Brain microvascular endothelial cell (primary cell): Measurements from ENCODE around the gene SENP6.

ENCODE experiments used
- DNase-seq: peaks from one replicate; pipeline ENCODE4 v3.0.0-alpha.2; 2020
- H3K27ac ChIP-seq: fragments of 250-450 bp; sonication (Bioruptor Pico); 2 replicates; pipeline ENCODE4 v1.5.1; 2020; ENCODE audit warnings: mild to moderate bottlenecking, moderate library complexity
- H3K27me3 ChIP-seq: fragments of 250-450 bp; sonication (Bioruptor Pico); replicated peaks from 2 replicates; pipeline ENCODE4 v1.5.1; 2020; ENCODE audit warnings: mild to moderate bottlenecking
- H3K36me3 ChIP-seq: fragments of 250-450 bp; sonication (Bioruptor Pico); replicated peaks from 2 replicates; pipeline ENCODE4 v1.5.1; 2020; ENCODE audit warnings: mild to moderate bottlenecking
- H3K4me3 ChIP-seq: 2 replicates; pipeline ENCODE4 v1.5.1; 2011; ENCODE audit warnings: low read depth, mild to moderate bottlenecking, control low read depth, low read length, moderate library complexity
- CTCF ChIP-seq: IDR thresholded peaks from 2 replicates; pipeline ENCODE4 v1.5.1; 2011; ENCODE audit warnings: low read depth, mild to moderate bottlenecking, moderate library complexity, low read length, control low read depth, inconsistent platforms; ENCODE audit errors: missing control alignments
- in situ Hi-C: cut with HindIII; loops from 2 replicates; pipeline ENCODE4 v1.10.0; 2017; ENCODE audit warnings: low sequenced_read_pairs, low pct_ligation_motif_present

SENP6 gene

GRCh38 chr6:75759207-75759606 lies 157.5 kb downstream of the SENP6 start:
- in situ Hi-C loops = no loop called here
- no peaks in the 10 kb centered on the region for H3K36me3 ChIP-seq
- no peak overlapping the region for H3K4me3 ChIP-seq
- H3K27ac ChIP-seq = no peak overlapping the region
- no peak for DNase-seq
- no peak for TF ChIP-seq CTCF
- no peaks in the 10 kb centered on the region for H3K27me3 ChIP-seq

- in situ Hi-C loops = no loop called here
- no peaks in the 10 kb centered on the region for H3K36me3 ChIP-seq
- no peak overlapping the region for H3K27ac ChIP-seq
- TF ChIP-seq CTCF = no peak
- no peak overlapping the region for H3K4me3 ChIP-seq
- DNase-seq = no peak
- no peaks in the 10 kb centered on the region for H3K27me3 ChIP-seq
These were observed 158.6 kb downstream of the SENP6 start for GRCh38 chr6:75760320-75760719.

GRCh38 chr6:75761489-75761888 lies 159.8 kb downstream of the SENP6 start:
- in situ Hi-C loops = no loop called here
- H3K27ac ChIP-seq = no peak overlapping the region
- no peak overlapping the region for H3K4me3 ChIP-seq
- TF ChIP-seq CTCF = no peak
- DNase-seq = no peak
- H3K27me3 ChIP-seq = no peaks in the 10 kb centered on the region
- H3K36me3 ChIP-seq = no peaks in the 10 kb centered on the region

- TF ChIP-seq CTCF = no peak
- Histone ChIP-seq H3K27me3 (no peaks in the 10 kb centered on the region), H3K4me3 (no peak overlapping the region), H3K36me3 (no peaks in the 10 kb centered on the region), H3K27ac (no peak overlapping the region)
- in situ Hi-C loops = no loop called here
- DNase-seq = no peak
These were observed 160.4 kb downstream of the SENP6 start for GRCh38 chr6:75762063-75762462.

GRCh38 chr6:75766387-75766786 lies 164.7 kb downstream of the SENP6 start:
- H3K27me3 ChIP-seq = no peaks in the 10 kb centered on the region
- no peaks in the 10 kb centered on the region for H3K36me3 ChIP-seq
- DNase-seq = no peak
- no peak for TF ChIP-seq CTCF
- H3K4me3 ChIP-seq = no peak overlapping the region
- no peak overlapping the region for H3K27ac ChIP-seq
- in situ Hi-C loops = no loop called here
